Osteocyte (in vitro differentiated cells): ENCODE measurements around the gene PSIP1. TPM values are rescaled to one million over a fixed set of nuclear protein-coding genes. Genes with fewer than 3 reads are reported as not detected.

ENCODE experiments used
- DNase-seq: peaks from one replicate; pipeline ENCODE4 v3.0.0; 2021; ENCODE audit warnings: mixed read lengths; ENCODE audit not compliant: unreplicated experiment; ENCODE audit errors: extremely low spot score
- H3K27ac Mint-ChIP-seq: one replicate; pipeline ENCODE4 v1.8.0; 2021; ENCODE audit warnings: mild to moderate bottlenecking, mixed read lengths; ENCODE audit not compliant: unreplicated experiment
- H3K27me3 Mint-ChIP-seq: one replicate; pipeline ENCODE4 v1.8.0; 2021; ENCODE audit warnings: mixed read lengths; ENCODE audit not compliant: unreplicated experiment
- H3K36me3 Mint-ChIP-seq: one replicate; pipeline ENCODE4 v1.8.0; 2021; ENCODE audit warnings: mixed read lengths; ENCODE audit not compliant: unreplicated experiment
- H3K4me1 Mint-ChIP-seq: one replicate; pipeline ENCODE4 v1.8.0; 2021; ENCODE audit warnings: mixed read lengths; ENCODE audit not compliant: unreplicated experiment
- H3K4me3 Mint-ChIP-seq: one replicate; pipeline ENCODE4 v1.8.0; 2021; ENCODE audit warnings: mild to moderate bottlenecking, moderate library complexity, mixed read lengths; ENCODE audit not compliant: unreplicated experiment
- H3K9me3 Mint-ChIP-seq: one replicate; pipeline ENCODE4 v1.8.0; 2021; ENCODE audit warnings: mixed read lengths; ENCODE audit not compliant: unreplicated experiment
- total RNA-seq: library from RNA; stranded (reverse); gene quantifications from 2 replicates; pipeline ENCODE4 v1.2.1, GENCODE V29; 2021
- TF ChIP-seq, protein P1 (sequence below): fragments of 200-600 bp; sonication (generic); IDR thresholded peaks from 2 replicates; pipeline ENCODE4 v1.5.0; 2021; ENCODE audit warnings: antibody characterized with exemption, mild to moderate bottlenecking, moderate library complexity

The PSIP1 gene
- total RNA-seq, 1 donor from 2014 or later: 78.1 TPM

GRCh38 chr9:15423231-15423985 lies 87.4 kb downstream of the PSIP1 start:
- TF ChIP-seq, protein P1, sequence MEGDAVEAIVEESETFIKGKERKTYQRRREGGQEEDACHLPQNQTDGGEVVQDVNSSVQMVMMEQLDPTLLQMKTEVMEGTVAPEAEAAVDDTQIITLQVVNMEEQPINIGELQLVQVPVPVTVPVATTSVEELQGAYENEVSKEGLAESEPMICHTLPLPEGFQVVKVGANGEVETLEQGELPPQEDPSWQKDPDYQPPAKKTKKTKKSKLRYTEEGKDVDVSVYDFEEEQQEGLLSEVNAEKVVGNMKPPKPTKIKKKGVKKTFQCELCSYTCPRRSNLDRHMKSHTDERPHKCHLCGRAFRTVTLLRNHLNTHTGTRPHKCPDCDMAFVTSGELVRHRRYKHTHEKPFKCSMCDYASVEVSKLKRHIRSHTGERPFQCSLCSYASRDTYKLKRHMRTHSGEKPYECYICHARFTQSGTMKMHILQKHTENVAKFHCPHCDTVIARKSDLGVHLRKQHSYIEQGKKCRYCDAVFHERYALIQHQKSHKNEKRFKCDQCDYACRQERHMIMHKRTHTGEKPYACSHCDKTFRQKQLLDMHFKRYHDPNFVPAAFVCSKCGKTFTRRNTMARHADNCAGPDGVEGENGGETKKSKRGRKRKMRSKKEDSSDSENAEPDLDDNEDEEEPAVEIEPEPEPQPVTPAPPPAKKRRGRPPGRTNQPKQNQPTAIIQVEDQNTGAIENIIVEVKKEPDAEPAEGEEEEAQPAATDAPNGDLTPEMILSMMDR: peak; percentile 53
- H3K27me3 Mint-ChIP-seq: no peaks in the 10 kb centered on the region
- peaks cover 42% of the 10 kb centered on the region for H3K4me1 Mint-ChIP-seq
- peak overlapping the region; percentile 94 for H3K27ac Mint-ChIP-seq
- peaks cover 20% of the 10 kb centered on the region for H3K36me3 Mint-ChIP-seq
- H3K4me3 Mint-ChIP-seq: peak overlapping the region; percentile 93
- DNase-seq: no peak
- no peaks in the 10 kb centered on the region for H3K9me3 Mint-ChIP-seq

DNA sequence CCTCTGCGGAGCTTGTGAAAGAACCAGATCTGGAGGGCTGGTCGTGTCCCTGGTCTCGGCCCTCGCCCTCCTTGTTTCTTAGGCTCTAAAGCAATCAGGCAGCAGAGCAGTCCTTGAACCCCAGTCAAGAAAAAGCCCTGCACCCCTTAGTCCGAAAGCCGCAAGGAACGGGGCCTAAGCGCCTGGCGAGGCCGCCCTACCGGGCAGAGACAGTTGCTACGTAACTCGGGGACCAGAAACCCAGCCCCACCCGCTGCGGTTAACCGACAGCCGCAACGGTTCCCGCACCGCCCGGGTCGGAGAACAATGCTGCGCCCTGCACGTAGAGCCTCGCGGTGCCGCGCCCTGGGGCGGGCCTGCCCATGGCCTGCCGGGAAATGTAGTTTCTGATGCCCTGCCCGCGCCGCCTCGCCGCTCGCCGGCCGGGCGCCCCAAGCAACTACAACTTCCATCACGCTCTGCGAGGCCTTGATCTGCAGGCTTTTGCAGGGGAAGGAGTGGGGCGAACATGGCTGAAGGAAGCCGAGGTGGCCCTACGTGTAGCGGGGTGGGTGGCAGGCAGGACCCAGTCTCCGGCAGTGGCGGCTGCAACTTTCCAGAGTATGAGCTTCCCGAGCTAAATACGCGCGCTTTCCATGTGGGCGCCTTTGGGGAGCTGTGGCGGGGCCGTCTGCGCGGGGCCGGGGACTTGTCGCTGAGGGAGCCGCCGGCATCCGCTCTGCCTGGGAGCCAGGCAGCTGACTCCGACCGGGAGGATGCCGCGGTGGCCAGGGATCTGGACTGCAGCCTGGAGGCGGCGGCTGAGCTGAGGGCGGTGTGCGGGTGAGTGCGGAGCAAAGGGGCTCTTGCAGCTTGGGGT lies 88.2 kb downstream of the PSIP1 start, which contains the start of gene SNAPC3:
Gene SNAPC3, plus strand, starts transcription at position 505 of the 859 bp plus-strand sequence. Its CDS starts 4 bp downstream, at position 509.
- Mint-ChIP-seq H3K4me1 (peaks cover 39% of the 10 kb centered on the region), H3K9me3 (no peaks in the 10 kb centered on the region)

GRCh38 chr9:15421990-15422371 lies 88.8 kb downstream of the PSIP1 start:
- Mint-ChIP-seq H3K4me3 (peak overlapping the region; percentile 93), H3K27ac (peak overlapping the region; percentile 94), H3K27me3 (no peaks in the 10 kb centered on the region), H3K36me3 (peaks cover 17% of the 10 kb centered on the region), H3K4me1 (peaks cover 37% of the 10 kb centered on the region), H3K9me3 (no peaks in the 10 kb centered on the region)
- TF ChIP-seq, protein P1: no peak
- DNase-seq: no peak

More for the DNA sequence above, 88.2 kb downstream of the PSIP1 start, which contains the start of gene SNAPC3:
- peak within 1 kb of the TSS; percentile 93 for H3K4me3 Mint-ChIP-seq
- TF ChIP-seq, protein P1: peak; percentile 15
- H3K27me3 Mint-ChIP-seq: no peaks in the 10 kb centered on the region
- peaks cover 17% of the 10 kb centered on the region for H3K36me3 Mint-ChIP-seq
- H3K27ac Mint-ChIP-seq: peak within 1 kb of the TSS; percentile 94
- DNase-seq: peak; percentile 97

DNA sequence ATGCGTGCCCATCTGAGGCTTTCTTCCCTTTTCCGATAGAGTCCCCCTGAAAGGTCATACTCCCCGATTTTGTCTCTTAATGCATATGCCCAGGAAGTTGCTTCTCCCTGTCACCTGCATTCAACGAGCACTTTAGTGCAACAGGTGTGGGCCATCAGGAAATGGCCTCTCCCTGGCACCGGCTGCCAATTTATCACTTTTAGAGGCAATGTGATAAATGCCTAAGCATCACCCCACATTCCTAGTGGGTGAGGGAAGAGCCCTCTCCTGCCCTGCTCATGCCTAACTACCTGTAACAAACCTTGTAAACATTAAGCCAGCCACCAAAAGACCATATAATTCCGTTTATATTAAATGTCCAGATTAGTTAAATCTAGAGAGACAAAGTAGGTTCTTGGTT lies 89.2 kb downstream of the PSIP1 start:
- H3K4me3 Mint-ChIP-seq: peak overlapping the region; percentile 93
- H3K4me1 Mint-ChIP-seq: peaks cover 35% of the 10 kb centered on the region
- peak overlapping the region; percentile 94 for H3K27ac Mint-ChIP-seq
- H3K9me3 Mint-ChIP-seq: no peaks in the 10 kb centered on the region
- H3K36me3 Mint-ChIP-seq: peaks cover 17% of the 10 kb centered on the region
- DNase-seq: no peak
- no peaks in the 10 kb centered on the region for H3K27me3 Mint-ChIP-seq
- TF ChIP-seq, protein P1: no peak

DNA sequence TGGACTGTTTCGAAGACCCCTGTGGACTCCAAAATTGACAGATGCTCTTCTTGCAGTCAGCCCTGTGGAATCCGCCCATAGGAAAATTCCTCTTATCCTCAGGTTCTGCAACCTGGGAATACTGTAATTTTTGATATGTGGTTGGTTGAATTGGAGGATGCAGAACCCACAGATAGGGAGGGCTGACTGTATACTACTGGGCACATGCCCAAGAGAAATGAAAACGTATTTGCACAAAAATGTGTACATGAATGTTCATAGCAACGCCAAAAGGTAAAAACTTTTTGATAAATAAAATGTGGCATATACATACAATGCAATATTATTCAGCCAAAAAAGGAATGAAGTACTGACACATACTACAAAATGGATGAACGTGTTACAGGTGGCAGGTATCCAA lies 90.0 kb downstream of the PSIP1 start:
- Mint-ChIP-seq H3K27ac (no peak overlapping the region), H3K9me3 (no peaks in the 10 kb centered on the region), H3K36me3 (peaks cover 11% of the 10 kb centered on the region), H3K4me1 (peaks cover 29% of the 10 kb centered on the region), H3K4me3 (no peak overlapping the region), H3K27me3 (no peaks in the 10 kb centered on the region)
- TF ChIP-seq, protein P1: no peak
- DNase-seq: no peak
